ENCODE data around the gene ATP10A. TPM values are rescaled to one million over a fixed set of nuclear protein-coding genes. Genes with fewer than 3 reads are reported as not detected.

Gene ATP10A, protein sequence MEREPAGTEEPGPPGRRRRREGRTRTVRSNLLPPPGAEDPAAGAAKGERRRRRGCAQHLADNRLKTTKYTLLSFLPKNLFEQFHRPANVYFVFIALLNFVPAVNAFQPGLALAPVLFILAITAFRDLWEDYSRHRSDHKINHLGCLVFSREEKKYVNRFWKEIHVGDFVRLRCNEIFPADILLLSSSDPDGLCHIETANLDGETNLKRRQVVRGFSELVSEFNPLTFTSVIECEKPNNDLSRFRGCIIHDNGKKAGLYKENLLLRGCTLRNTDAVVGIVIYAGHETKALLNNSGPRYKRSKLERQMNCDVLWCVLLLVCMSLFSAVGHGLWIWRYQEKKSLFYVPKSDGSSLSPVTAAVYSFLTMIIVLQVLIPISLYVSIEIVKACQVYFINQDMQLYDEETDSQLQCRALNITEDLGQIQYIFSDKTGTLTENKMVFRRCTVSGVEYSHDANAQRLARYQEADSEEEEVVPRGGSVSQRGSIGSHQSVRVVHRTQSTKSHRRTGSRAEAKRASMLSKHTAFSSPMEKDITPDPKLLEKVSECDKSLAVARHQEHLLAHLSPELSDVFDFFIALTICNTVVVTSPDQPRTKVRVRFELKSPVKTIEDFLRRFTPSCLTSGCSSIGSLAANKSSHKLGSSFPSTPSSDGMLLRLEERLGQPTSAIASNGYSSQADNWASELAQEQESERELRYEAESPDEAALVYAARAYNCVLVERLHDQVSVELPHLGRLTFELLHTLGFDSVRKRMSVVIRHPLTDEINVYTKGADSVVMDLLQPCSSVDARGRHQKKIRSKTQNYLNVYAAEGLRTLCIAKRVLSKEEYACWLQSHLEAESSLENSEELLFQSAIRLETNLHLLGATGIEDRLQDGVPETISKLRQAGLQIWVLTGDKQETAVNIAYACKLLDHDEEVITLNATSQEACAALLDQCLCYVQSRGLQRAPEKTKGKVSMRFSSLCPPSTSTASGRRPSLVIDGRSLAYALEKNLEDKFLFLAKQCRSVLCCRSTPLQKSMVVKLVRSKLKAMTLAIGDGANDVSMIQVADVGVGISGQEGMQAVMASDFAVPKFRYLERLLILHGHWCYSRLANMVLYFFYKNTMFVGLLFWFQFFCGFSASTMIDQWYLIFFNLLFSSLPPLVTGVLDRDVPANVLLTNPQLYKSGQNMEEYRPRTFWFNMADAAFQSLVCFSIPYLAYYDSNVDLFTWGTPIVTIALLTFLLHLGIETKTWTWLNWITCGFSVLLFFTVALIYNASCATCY (N-terminal part only)
- 1.3 and 2.4 TPM in 2 replicates for total RNA-seq (2014; rRNA removed; shearing (Covaris generic))

DNA sequence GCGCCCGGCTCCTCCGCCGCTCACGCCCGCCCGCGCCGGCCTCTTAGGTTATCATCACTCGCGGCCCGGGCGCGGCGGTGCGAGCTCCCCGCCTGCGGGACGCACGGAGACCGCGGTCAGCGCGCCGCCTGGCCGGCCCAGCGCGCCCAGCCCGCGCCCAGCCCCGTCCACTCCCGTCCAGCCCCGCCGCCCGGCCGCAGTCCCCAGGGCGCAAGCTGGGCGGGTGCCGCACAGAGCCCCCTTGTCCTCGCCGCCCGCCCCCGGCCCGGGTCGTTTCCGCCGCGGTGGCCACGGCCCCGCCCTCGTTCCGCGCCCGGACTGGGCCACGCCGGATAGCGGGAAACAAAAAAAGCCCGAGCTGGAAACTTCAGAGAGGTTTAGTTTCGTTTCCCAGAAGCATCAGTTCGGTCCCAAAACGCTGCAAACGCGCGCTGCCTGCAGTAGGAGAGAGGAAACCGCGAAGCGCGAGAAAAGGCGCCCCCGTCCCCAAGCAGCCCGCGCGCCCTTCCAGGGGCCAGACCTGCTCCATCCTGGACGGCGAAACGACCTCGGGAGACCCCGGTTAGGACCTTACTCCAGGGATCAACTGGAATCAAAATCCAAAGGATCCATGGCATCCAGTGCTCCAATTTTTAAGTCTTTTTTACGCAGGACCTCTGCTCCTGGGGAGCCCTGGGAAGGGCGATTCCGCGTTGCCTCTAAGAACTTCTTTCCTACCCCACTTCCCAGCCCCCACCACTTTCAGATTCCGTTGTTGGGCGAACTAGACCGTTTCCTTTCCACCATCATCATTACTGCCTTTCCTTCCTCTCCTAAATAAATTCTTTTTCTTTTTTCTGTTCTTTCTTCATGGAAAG lies at the start of gene ATP10A:
Gene ATP10A (minus strand): TSS at position 217 of the 857 bp plus-strand sequence. CDS start 231 bp downstream, outside the sequence.
- no peak for DNase-seq (ENCODE audit: low spot score)

- DNase-seq (ENCODE audit: low spot score), result no peak
Measured at GRCh38 chr15:25912035-25912434, 48.9 kb upstream of the ATP10A start.

GRCh38 chr15:25910832-25911231 lies 47.7 kb upstream of the ATP10A start:
- DNase-seq (ENCODE audit: low spot score), result no peak

- no peak for DNase-seq (ENCODE audit: low spot score)
Measured at GRCh38 chr15:25909806-25910205, 46.7 kb upstream of the ATP10A start.

DNA sequence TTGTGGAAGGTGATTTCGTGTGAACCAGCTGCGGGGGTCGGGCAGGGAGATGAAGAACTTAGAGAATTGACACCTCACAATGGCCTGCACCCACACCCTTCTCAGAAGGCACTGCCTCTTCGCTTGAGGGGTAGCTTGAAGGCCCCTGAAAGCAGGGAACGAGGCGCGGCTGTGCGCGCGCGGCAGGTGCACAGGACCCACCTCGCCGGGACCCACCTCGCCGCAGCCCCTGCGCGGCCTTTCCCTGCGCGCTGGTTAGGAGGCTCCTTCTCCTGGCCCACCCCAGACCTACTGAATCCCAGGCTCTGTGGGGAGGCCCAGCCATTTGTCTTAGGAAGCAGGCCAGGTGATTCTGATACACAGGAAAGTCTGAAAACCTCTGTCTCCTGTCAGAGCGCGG lies 46.2 kb upstream of the ATP10A start:
- no peak for DNase-seq (ENCODE audit: low spot score)

GRCh38 chr15:25905140-25905539 lies 42.0 kb upstream of the ATP10A start:
- no peak for DNase-seq (ENCODE audit: low spot score)

DNA sequence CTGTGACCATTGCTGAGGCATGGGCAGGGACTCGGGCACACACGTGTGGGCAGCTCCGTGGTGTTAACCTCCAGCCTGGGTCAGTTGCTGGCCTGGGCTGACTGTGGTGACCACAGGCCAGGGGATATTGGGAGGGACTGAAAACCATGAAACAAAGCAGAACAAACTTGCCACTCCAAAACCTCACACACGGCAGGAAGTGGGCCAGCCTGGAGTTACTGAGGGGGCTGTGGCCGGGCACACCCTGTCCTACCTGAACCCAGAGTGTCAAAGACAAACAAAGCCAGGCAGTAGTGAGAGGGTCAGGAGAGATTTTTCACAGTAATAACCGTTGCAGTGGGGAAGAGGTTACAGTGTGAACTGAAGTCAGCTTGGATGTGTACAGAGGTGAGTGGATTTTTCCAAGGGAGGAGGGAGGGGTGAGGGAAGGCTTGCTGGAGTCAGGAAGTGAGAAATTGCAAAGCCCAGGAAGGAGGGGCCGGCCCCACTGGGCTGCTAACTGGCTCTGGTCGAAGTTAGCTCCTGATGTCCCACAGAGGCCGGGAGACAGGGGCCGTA lies 40.0 kb upstream of the ATP10A start:
- no peak for DNase-seq (ENCODE audit: low spot score)

- no peak for DNase-seq (ENCODE audit: low spot score)
Measured at GRCh38 chr15:25901811-25902605, 38.9 kb upstream of the ATP10A start.

- no peak for DNase-seq (ENCODE audit: low spot score)
Measured at GRCh38 chr15:25900901-25901300, 37.8 kb upstream of the ATP10A start.

DNA sequence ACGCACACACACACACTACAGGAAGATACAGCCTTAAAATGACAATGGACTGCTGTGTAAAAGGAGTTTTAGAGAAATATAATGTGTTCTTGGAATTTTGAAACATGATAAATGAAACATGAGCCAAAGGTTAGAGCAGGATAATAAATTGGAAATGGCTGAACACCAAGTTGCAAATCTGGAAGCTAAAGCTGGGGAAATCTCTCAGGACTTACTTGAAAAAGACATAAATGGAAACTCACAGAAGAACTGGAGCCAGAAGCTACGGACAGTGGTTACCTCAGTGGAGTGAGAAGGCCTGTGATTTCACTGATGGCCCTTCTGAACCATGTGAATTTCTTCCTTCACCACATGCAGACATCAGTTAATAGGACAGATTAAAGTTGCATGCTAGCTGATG lies 37.3 kb upstream of the ATP10A start:
- no peak for DNase-seq (ENCODE audit: low spot score)

DNA sequence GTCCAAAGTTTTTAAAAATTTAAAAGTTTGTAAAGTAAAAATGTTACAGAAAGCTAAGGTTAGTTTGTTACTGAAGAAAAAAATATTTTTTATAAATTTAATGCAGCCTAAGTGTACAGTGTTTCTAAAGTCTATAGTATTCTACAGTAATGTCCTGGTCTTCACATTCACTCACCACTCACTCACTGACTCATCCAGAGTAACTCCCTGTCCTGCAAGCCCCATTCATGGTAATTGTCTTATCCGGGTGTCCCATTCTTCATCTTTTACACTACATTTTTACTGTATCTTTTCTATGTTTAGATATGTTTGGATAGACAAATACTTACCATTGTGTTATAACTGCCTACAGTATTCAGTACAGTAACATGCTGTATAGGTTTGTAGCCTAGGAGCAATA lies 36.7 kb upstream of the ATP10A start:
- DNase-seq (ENCODE audit: low spot score), result no peak

DNA sequence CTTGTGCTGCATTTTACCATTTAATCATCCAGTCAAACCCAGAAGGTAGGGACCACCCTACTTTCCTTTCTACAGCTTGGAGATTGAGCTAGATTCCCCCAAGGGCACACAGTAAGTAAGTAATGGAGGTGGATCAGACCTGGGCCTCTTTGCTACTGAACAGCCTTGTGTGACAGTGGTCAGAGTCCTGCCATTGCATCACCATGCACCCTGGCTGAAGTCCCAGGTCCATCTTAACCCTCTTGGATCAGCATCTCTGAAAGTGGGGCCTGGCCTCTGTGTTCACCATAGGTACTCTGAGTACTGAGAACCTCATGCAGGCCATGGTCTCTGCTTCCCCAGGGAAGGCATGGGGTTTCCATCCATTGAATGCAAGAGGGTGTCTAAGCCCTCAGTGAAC lies 34.5 kb upstream of the ATP10A start:
- no peak for DNase-seq (ENCODE audit: low spot score)

GRCh38 chr15:25894371-25894902 lies 31.3 kb upstream of the ATP10A start:
- DNase-seq (ENCODE audit: low spot score), result no peak

GRCh38 chr15:25893596-25893995 lies 30.5 kb upstream of the ATP10A start:
- DNase-seq (ENCODE audit: low spot score), result no peak

DNA sequence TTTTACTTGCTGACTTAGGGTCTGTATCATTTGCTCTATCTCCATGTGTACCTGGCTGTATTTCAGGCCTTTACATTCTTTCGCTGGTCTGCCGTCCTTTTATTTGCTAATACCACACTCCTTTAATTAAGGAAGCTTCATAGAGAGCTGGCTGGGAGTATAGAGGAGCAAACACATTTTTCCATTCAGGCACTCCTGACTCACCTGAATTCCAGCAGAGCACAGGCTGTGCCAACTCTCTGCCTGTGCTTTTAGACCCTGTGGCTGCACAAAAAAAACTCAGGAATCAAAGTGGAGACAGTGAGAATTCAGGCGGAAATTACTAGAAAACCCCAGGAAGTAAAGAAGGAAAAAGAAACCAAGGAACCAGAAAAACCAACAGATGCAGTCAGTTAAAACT lies 29.0 kb upstream of the ATP10A start:
- no peak for DNase-seq (ENCODE audit: low spot score)

- no peak for DNase-seq (ENCODE audit: low spot score)
Measured at GRCh38 chr15:25891081-25891480, 28.0 kb upstream of the ATP10A start.

GRCh38 chr15:25890529-25890928 lies 27.4 kb upstream of the ATP10A start:
- DNase-seq (ENCODE audit: low spot score), result no peak

GRCh38 chr15:25887870-25888269 lies 24.7 kb upstream of the ATP10A start:
- no peak for DNase-seq (ENCODE audit: low spot score)

GRCh38 chr15:25886498-25887140 lies 23.5 kb upstream of the ATP10A start:
- no peak for DNase-seq (ENCODE audit: low spot score)

Measured in H4 (cell line).